Mammary epithelial cell (primary cell): Measurements from ENCODE around the gene IL31.

Source experiments
- EZH2 ChIP-seq: IDR thresholded peaks from 2 replicates; pipeline ENCODE4 v1.6.1; 2012; ENCODE audit warnings: low read length, inconsistent platforms, borderline replicate concordance
- TF ChIP-seq, protein P1 (sequence below), 2 donors: IDR thresholded peaks in 1 of 2; conservative IDR thresholded peaks in 1 of 2; 2 replicates each; pipeline ENCODE4 v1.5.1; 2011 to 2012; ENCODE audit warnings: inconsistent platforms in 2 of 2, low read length in 2 of 2, mild to moderate bottlenecking in 2 of 2, control low read depth in 1 of 2, low read depth in 1 of 2; ENCODE audit not compliant: insufficient read depth in 1 of 2; ENCODE audit errors: extremely low read depth in 1 of 2

DNA sequence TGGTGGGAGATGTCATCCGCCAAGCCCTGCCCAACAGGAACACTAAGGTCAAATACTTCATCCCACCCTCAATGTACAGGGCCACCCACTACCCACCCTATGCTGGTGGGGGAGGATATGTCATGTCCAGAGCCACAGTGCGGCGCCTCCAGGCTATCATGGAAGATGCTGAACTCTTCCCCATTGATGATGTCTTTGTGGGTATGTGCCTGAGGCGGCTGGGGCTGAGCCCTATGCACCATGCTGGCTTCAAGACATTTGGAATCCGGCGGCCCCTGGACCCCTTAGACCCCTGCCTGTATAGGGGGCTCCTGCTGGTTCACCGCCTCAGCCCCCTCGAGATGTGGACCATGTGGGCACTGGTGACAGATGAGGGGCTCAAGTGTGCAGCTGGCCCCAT, 33.0 kb upstream of the IL31 start:
- TF ChIP-seq, protein P1, sequence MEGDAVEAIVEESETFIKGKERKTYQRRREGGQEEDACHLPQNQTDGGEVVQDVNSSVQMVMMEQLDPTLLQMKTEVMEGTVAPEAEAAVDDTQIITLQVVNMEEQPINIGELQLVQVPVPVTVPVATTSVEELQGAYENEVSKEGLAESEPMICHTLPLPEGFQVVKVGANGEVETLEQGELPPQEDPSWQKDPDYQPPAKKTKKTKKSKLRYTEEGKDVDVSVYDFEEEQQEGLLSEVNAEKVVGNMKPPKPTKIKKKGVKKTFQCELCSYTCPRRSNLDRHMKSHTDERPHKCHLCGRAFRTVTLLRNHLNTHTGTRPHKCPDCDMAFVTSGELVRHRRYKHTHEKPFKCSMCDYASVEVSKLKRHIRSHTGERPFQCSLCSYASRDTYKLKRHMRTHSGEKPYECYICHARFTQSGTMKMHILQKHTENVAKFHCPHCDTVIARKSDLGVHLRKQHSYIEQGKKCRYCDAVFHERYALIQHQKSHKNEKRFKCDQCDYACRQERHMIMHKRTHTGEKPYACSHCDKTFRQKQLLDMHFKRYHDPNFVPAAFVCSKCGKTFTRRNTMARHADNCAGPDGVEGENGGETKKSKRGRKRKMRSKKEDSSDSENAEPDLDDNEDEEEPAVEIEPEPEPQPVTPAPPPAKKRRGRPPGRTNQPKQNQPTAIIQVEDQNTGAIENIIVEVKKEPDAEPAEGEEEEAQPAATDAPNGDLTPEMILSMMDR (conservative IDR thresholded peaks at IDR 0.05 in 1 of 2, IDR thresholded peaks at IDR 0.05 in 1 of 2; ENCODE audit: extremely low read depth in 1 of 2, insufficient read depth in 1 of 2, low read depth in 1 of 2, low read length in 2 of 2) = no peak
- no peak for TF ChIP-seq EZH2
